ENCODE results near the gene TNFRSF8.

Gene TNFRSF8

DNA sequence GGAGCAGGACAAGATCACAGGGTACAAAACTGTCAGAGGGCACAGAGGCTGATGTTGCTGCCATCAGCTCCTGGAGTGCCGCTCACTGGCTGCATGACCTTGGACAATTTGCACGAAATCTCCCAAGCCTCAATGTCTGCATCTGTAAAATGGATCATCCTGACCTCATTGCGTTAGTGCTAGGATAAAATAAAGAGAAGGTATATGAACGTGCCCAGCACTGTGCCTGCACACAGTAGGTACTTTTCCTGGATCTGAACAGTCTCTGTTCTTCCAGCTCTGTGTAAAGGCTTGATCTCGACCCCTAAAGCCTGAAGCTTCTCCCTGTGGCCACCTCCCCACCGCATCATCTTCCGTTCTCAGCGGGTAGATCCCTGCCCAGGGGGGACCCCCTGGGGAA is 116.6 kb downstream of the TNFRSF8 start:
- no peaks in the 10 kb centered on the region for H3K27me3 ChIP-seq (ENCODE audit: insufficient read depth, poor library complexity, severe bottlenecking)
- ATAC-seq (ENCODE audit: low read depth) (no peak), DNase-seq (ENCODE audit: low spot score) (no peak)
- no peak overlapping the region for H3K27ac ChIP-seq (ENCODE audit: poor library complexity, severe bottlenecking)
- no peaks in the 10 kb centered on the region for H3K4me1 ChIP-seq (ENCODE audit: insufficient read depth, poor library complexity, severe bottlenecking)
- H3K4me3 ChIP-seq (ENCODE audit: severe bottlenecking): no peak overlapping the region
- no peaks in the 10 kb centered on the region for H3K9me3 ChIP-seq (ENCODE audit: severe bottlenecking)
- H3K36me3 ChIP-seq (ENCODE audit: low read depth): no peaks in the 10 kb centered on the region
- TF ChIP-seq, protein P1, sequence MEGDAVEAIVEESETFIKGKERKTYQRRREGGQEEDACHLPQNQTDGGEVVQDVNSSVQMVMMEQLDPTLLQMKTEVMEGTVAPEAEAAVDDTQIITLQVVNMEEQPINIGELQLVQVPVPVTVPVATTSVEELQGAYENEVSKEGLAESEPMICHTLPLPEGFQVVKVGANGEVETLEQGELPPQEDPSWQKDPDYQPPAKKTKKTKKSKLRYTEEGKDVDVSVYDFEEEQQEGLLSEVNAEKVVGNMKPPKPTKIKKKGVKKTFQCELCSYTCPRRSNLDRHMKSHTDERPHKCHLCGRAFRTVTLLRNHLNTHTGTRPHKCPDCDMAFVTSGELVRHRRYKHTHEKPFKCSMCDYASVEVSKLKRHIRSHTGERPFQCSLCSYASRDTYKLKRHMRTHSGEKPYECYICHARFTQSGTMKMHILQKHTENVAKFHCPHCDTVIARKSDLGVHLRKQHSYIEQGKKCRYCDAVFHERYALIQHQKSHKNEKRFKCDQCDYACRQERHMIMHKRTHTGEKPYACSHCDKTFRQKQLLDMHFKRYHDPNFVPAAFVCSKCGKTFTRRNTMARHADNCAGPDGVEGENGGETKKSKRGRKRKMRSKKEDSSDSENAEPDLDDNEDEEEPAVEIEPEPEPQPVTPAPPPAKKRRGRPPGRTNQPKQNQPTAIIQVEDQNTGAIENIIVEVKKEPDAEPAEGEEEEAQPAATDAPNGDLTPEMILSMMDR (IDR thresholded peaks at IDR 0.05; ENCODE audit: poor library complexity, severe bottlenecking): no peak

DNA sequence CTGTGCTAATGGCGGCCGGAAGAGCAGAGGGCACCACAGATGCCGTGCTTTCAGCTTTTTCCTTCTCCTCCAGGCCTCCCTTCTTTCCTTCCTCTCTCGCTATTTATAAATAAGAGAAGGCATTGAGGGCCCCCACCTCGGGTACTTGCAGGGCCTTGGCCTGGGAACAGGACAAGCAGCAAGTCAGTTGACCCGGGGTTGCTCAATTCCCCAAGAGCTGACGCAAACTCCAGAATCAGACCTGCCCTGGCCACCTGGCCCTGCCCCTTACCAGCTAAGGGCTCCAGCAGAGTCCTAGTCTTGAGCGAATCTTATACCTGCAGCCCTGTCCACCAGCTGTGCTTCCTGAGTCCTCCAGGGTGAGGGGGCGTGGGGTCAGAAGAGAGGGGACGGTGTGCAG is 117.2 kb downstream of the TNFRSF8 start:
- Histone ChIP-seq H3K27ac (ENCODE audit: poor library complexity, severe bottlenecking) (no peak overlapping the region), H3K36me3 (ENCODE audit: low read depth) (no peaks in the 10 kb centered on the region), H3K27me3 (ENCODE audit: insufficient read depth, poor library complexity, severe bottlenecking) (no peaks in the 10 kb centered on the region), H3K9me3 (ENCODE audit: severe bottlenecking) (no peaks in the 10 kb centered on the region), H3K4me1 (ENCODE audit: insufficient read depth, poor library complexity, severe bottlenecking) (no peaks in the 10 kb centered on the region), H3K4me3 (ENCODE audit: severe bottlenecking) (no peak overlapping the region)
- DNase-seq (ENCODE audit: low spot score) (no peak), ATAC-seq (ENCODE audit: low read depth) (no peak)
- TF ChIP-seq, protein P1 (IDR thresholded peaks at IDR 0.05; ENCODE audit: poor library complexity, severe bottlenecking): no peak

DNA sequence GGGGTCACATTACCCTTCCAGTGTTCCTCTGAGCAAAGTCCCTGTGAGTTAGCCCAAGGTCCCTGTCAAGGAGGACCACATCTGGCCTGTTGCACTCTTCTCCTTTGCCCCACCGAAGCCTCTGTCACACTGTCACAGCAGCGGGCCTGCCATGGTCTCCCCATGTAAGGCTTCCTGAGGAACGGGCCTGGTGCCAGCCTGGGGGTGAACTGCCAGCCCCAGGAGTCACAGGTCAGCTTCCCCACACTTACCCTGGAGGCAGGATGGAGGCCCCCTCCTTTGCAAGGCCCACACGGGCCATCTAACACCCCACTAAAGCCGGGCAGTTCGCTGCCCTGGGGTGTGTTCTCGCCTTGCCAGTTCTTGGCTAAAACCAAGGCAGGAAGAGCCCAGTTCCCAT is 117.8 kb downstream of the TNFRSF8 start:
- DNase-seq (ENCODE audit: low spot score) (no peak), ATAC-seq (ENCODE audit: low read depth) (no peak)
- no peaks in the 10 kb centered on the region for H3K36me3 ChIP-seq (ENCODE audit: low read depth)
- TF ChIP-seq, protein P1 (IDR thresholded peaks at IDR 0.05; ENCODE audit: poor library complexity, severe bottlenecking): no peak
- no peaks in the 10 kb centered on the region for H3K27me3 ChIP-seq (ENCODE audit: insufficient read depth, poor library complexity, severe bottlenecking)
- no peak overlapping the region for H3K4me3 ChIP-seq (ENCODE audit: severe bottlenecking)
- H3K4me1 ChIP-seq (ENCODE audit: insufficient read depth, poor library complexity, severe bottlenecking): no peaks in the 10 kb centered on the region
- no peaks in the 10 kb centered on the region for H3K9me3 ChIP-seq (ENCODE audit: severe bottlenecking)
- no peak overlapping the region for H3K27ac ChIP-seq (ENCODE audit: poor library complexity, severe bottlenecking)

DNA sequence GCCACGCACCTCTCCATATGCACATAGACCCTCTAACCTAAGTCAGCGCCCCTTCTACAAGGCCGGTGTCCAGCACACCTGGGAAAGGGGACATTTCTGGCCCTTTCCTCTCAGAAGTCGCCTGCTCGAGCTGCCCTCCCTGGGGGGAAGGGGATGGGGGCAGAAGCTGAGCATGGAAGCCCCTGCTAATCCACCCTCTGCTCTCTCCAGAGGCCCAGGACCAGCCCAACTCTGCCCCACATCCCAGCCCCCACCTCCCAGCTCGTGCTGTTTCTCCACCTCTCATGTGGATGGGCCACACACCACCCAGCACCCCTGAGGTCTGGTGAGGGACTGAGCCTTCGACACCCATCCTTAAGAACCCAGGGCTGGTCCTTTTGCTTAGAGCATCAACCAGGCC is 118.5 kb downstream of the TNFRSF8 start:
- Histone ChIP-seq H3K27ac (ENCODE audit: poor library complexity, severe bottlenecking) (no peak overlapping the region), H3K27me3 (ENCODE audit: insufficient read depth, poor library complexity, severe bottlenecking) (no peaks in the 10 kb centered on the region), H3K4me1 (ENCODE audit: insufficient read depth, poor library complexity, severe bottlenecking) (no peaks in the 10 kb centered on the region), H3K4me3 (ENCODE audit: severe bottlenecking) (no peak overlapping the region), H3K9me3 (ENCODE audit: severe bottlenecking) (no peaks in the 10 kb centered on the region), H3K36me3 (ENCODE audit: low read depth) (no peaks in the 10 kb centered on the region)
- TF ChIP-seq, protein P1 (IDR thresholded peaks at IDR 0.05; ENCODE audit: poor library complexity, severe bottlenecking): no peak
- DNase-seq (ENCODE audit: low spot score) (no peak), ATAC-seq (ENCODE audit: low read depth) (no peak)

DNA sequence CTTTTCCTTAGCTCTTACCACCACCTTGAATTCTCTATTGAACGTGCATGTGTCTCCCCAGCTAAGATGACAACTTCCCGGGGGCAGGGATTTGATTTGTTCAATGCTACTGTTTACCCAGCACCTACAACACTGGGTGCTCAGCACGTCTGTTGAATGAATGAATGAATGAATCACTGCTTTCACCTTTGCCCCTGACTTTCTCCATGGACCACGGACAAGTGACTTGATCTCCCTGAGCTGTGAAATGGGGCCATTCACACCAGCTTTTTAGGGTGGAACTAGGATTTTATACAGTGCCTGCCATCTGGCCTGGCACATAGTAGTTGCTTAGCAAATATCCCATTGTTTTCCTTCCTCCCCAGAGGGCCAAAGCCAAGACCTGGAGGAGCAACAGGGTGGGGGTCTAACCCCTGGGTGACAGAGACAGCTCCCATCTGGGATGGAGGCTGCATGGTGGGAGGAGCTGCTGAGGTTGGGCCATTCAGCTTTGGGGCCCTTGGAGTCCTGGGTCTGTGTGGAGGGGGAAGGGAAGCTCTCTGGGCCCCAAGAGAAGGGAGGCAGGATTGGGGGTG is 119.4 kb downstream of the TNFRSF8 start:
- TF ChIP-seq, protein P1 (IDR thresholded peaks at IDR 0.05; ENCODE audit: poor library complexity, severe bottlenecking): no peak
- Histone ChIP-seq H3K27me3 (ENCODE audit: insufficient read depth, poor library complexity, severe bottlenecking) (no peaks in the 10 kb centered on the region), H3K9me3 (ENCODE audit: severe bottlenecking) (no peaks in the 10 kb centered on the region), H3K36me3 (ENCODE audit: low read depth) (no peaks in the 10 kb centered on the region), H3K4me3 (ENCODE audit: severe bottlenecking) (no peak overlapping the region), H3K4me1 (ENCODE audit: insufficient read depth, poor library complexity, severe bottlenecking) (no peaks in the 10 kb centered on the region), H3K27ac (ENCODE audit: poor library complexity, severe bottlenecking) (no peak overlapping the region)
- no peak for DNase-seq (ENCODE audit: low spot score)
- ATAC-seq (ENCODE audit: low read depth): no peak

All from RWPE2 (cell line).